ENCODE data around the gene UBTD2. TPM values are rescaled to one million over a fixed set of nuclear protein-coding genes. Genes with fewer than 3 reads are reported as not detected.

The UBTD2 gene
- total and polyA plus RNA-seq, 10 donors: 4.9 to 13.9 (median 8.4) TPM

DNA sequence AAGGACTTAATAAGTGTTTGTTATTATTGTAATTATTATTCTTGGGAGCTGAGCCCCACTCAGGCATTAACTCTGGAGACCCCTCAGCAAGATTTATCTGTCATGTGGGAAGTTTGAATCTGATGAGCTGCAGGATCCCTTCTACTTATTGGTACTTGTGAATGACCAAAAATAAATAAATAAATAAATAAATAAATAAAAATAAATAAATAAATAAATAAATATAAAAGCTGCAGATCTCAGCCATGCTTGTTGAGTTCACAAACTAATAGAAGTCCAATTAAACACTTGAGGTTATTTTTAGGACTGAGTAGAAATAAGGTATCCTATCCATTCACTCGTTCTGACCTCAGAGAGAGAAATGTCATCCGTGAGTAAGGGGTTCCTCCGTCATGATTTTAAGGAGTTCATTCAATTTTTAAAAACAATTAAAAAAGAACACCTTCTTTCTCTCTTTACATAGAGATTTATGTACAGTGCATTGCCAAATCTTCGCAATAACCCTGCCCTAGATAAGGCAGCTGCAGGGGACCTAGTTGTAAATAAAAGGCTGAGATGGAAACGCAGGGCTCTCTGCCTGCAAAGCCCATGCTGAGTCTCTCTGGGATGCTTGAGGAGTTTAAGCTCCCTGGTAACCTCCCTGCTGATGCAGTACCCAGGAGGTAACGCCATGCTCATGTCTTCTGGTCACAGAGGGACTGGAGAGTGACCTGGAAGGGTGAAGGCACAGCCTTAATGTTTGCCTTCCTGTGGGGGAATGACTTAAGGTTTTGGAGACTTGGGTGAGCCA lies 88.4 kb downstream of the UBTD2 start:
- H3K9me3 ChIP-seq: no peaks in the 10 kb centered on the region
- intact Hi-C loops (cut with DNase I; ENCODE audit: low total_unique reads): loop anchor here (10.0 kb wide), 1 partner anchor 90 kb away; the partner anchor contains the start of gene UBTD2
- H3K27ac ChIP-seq: no peak overlapping the region
- DNase-seq: no peak
- H3K4me3 ChIP-seq: no peak overlapping the region
- H3K36me3 ChIP-seq: no peaks in the 10 kb centered on the region
- H3K27me3 ChIP-seq (replicated peaks in 1 of 7): peaks cover 0 to 5% (median 0%) of the 10 kb centered on the region in 7 donors
- H3K4me1 ChIP-seq: peaks cover 0 to 10% (median 3%) of the 10 kb centered on the region in 6 donors
- WGBS, 5 donors: 83 to 94% (median 85%) methylated on average over 6 of the region's 6 CpGs
- no peak for TF ChIP-seq POLR2AphosphoS5 (IDR thresholded peaks at IDR 0.05)
- TF ChIP-seq POLR2A (IDR thresholded peaks at IDR 0.05): no peak
- TF ChIP-seq, protein P1, sequence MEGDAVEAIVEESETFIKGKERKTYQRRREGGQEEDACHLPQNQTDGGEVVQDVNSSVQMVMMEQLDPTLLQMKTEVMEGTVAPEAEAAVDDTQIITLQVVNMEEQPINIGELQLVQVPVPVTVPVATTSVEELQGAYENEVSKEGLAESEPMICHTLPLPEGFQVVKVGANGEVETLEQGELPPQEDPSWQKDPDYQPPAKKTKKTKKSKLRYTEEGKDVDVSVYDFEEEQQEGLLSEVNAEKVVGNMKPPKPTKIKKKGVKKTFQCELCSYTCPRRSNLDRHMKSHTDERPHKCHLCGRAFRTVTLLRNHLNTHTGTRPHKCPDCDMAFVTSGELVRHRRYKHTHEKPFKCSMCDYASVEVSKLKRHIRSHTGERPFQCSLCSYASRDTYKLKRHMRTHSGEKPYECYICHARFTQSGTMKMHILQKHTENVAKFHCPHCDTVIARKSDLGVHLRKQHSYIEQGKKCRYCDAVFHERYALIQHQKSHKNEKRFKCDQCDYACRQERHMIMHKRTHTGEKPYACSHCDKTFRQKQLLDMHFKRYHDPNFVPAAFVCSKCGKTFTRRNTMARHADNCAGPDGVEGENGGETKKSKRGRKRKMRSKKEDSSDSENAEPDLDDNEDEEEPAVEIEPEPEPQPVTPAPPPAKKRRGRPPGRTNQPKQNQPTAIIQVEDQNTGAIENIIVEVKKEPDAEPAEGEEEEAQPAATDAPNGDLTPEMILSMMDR (IDR thresholded peaks at IDR 0.05 in 8 of 11, conservative IDR thresholded peaks at IDR 0.05 in 3 of 11): no peak

DNA sequence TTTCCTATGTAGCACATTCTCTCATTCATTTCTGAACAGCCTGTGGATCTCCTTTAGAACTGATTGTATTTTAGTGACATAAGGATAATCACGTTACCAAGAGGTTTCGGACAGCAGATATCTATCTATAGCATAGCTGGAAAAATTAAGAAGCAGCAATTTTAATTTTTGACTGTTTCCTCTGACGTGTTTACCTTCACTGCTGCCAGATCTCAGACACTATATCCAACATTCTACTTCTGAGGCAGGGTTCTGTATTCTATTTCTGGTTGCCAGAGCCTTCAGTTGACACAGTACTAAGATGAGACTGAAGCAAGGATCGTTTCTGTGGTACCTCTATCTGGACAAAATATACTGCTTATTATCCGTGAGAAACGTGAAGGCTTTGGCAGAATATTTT lies 89.7 kb downstream of the UBTD2 start, which contains the start of gene EFCAB9:
TSS of gene EFCAB9 (plus strand) at position 301 of the 400 bp plus-strand sequence. CDS start at position 302, 1 bp downstream.
- no peak for TF ChIP-seq POLR2A (IDR thresholded peaks at IDR 0.05)
- TF ChIP-seq, protein P1 (IDR thresholded peaks at IDR 0.05 in 8 of 11, conservative IDR thresholded peaks at IDR 0.05 in 3 of 11): no peak
- no peak for TF ChIP-seq POLR2AphosphoS5 (IDR thresholded peaks at IDR 0.05)

DNA sequence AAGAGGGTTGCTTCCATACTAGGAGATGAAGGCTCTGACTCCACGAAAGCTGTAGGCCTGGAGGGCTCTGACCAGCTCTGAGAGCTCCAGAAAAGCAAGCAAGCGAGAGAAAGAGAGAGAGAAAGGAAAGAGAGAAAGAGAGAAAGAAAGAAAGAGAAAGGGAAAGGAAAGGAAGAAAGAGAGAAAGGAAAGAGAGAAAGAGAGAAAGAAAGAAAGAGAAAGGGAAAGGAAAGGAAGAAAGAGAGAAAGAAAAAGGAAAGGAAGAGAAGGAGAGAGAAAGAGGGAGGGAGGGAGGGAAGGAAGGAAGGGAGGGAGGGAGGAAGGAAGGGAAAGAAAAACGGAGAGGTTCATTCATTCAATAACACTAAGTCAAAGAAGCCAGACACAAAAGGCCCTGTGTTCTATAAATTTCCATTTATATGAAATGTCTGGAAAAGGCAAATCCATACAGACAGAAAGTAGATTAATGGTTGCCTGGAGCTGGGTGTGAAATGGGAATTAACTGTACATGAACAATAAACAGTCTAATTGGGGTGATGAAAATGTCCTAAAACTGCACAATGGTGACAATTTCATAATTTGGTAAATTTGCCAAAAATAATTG lies 93.8 kb downstream of the UBTD2 start:
- Histone ChIP-seq H3K4me3 (no peak overlapping the region), H3K9me3 (no peaks in the 10 kb centered on the region), H3K4me1 (peaks cover 0 to 42% (median 29%) of the 10 kb centered on the region in 6 donors), H3K27me3 (replicated peaks in 1 of 7) (no peaks in the 10 kb centered on the region), H3K27ac (no peak overlapping the region), H3K36me3 (peaks cover 0 to under 1% (median 0%) of the 10 kb centered on the region in 6 donors)
- intact Hi-C loops (cut with DNase I; ENCODE audit: low total_unique reads): loop anchor here (2.0 to 10.0 kb wide), 2 partner anchors 83 to 95 kb away; partner anchors contain the start of gene UBTD2
- TF ChIP-seq POLR2AphosphoS5 (IDR thresholded peaks at IDR 0.05) (no peak), POLR2A (IDR thresholded peaks at IDR 0.05) (no peak)
- TF ChIP-seq, protein P1 (IDR thresholded peaks at IDR 0.05 in 8 of 11, conservative IDR thresholded peaks at IDR 0.05 in 3 of 11): no peak
- DNase-seq: no peak
- 66 to 79% (median 73%) methylated on average over 3 of the region's 3 CpGs for WGBS, 5 donors

More for the DNA sequence above, 89.7 kb downstream of the UBTD2 start, which contains the start of gene EFCAB9:
- Histone ChIP-seq H3K4me1 (peaks cover 0 to 8% (median 5%) of the 10 kb centered on the region in 6 donors), H3K27ac (no peak within 1 kb of the TSS), H3K4me3 (no peak within 1 kb of the TSS), H3K9me3 (no peaks in the 10 kb centered on the region), H3K36me3 (no peaks in the 10 kb centered on the region), H3K27me3 (replicated peaks in 1 of 7) (peaks cover 0 to 5% (median 0%) of the 10 kb centered on the region in 7 donors)
- WGBS, 5 donors: 80 to 90% (median 85%) methylated on average over 6 of the region's 6 CpGs
- no peak for DNase-seq
- intact Hi-C loops (cut with DNase I; ENCODE audit: low total_unique reads): loop anchor here (10.0 kb wide), 1 partner anchor 91 kb away; the partner anchor contains the start of gene UBTD2
